BJ (cell line): ENCODE results near the gene PROSER3. TPM values are rescaled to one million over a fixed set of nuclear protein-coding genes. Genes with fewer than 3 reads are reported as not detected.

Experiments
- CTCF ChIA-PET: fragments of 350-600 bp; formaldehyde crosslinking; extraction: SDS; loops from one replicate; lab custom pipeline; 2021; ENCODE audit warnings: antibody characterized with exemption, inconsistent platforms; lab: Yijun Ruan, JAX
- POLR2A ChIA-PET: fragments of 300-600 bp; sonication (Branson Sonifier 250); formaldehyde crosslinking; extraction: SDS; loops from one replicate; lab custom pipeline; 2021; ENCODE audit warnings: antibody characterized with exemption; lab: Charles Lee
- DNase-seq: peaks from one replicate; pipeline ENCODE4 v3.0.0-alpha.2; 2011; ENCODE audit warnings: low read depth
- H3K27me3 ChIP-seq: 2 replicates; pipeline ENCODE4 v1.6.0; 2011; ENCODE audit warnings: low read length; ENCODE audit not compliant: control insufficient read depth, insufficient read depth
- H3K36me3 ChIP-seq: 2 replicates; pipeline ENCODE4 v1.5.1; 2011; ENCODE audit warnings: low read length; ENCODE audit not compliant: control insufficient read depth, insufficient read depth
- H3K4me3 ChIP-seq: 2 replicates; pipeline ENCODE4 v1.5.1; 2011; ENCODE audit warnings: low read depth, mild to moderate bottlenecking, control low read depth, low read length
- CTCF ChIP-seq: IDR thresholded peaks from 2 replicates; pipeline ENCODE4 v1.5.1; 2011; ENCODE audit warnings: low read depth, mild to moderate bottlenecking, control low read depth, inconsistent platforms, low read length, moderate library complexity; ENCODE audit not compliant: insufficient read depth
- polyA plus RNA-seq: library from polyadenylated mRNA; depleted of rRNA; stranded (reverse); fragments of >200 nt; gene quantifications from 2 replicates; pipeline ENCODE4 v1.2.3, GENCODE V29; 2011

PROSER3 gene
- polyA plus RNA-seq, 1 experiment = 9.4 TPM

DNA sequence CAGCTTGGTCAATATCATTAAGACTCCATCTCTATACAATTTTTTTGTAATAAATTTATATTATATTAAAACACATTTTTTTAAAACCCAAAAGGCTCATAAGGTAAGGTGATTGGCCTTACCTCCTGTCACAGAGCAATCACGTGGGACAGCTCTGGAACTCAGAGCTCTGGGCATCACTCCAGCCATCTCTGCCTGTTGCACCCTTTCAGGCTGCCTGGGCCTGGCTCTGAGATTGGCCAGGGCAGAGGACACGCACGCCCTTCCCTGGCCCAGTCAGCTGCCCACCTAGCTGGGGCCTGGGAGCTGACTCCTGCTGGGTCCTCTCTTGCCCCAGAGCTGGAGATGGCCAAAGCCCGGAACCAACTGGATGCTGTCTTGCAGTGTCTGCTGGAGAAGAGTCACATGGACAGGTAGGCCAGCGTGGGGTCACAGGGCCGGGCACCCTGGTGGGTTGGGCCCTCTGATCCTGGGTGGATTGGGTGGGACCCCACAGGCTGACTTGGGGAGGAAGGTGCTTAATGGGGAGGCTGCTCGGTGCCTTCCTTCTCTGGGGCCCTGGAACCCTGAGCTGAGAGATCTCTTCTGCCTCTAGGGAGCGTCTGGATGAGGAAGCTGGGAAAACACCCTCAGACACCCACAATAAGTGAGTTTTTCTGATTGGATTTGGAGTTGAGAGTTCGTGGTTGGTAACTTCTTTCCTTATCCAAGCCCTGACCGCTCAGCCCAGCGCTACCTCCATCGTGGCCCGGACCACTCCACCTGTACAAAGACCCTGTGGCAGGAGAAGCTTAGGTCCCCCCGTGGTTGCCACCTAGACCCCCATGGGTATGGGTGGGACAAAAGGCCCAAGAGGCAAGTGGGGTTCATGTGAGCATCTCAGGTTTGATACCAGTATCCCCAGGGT is 5.9 kb upstream of the PROSER3 start:
- ChIA-PET POLR2A (no interaction called here), CTCF (interaction anchor here (1.0 kb wide), 1 partner anchor 17 kb away, joined by 3 read pairs; no protein-coding TSS in a partner anchor)
- no peak for DNase-seq
- Histone ChIP-seq H3K4me3 (no peak overlapping the region), H3K36me3 (peaks cover 12% of the 10 kb centered on the region), H3K27me3 (no peaks in the 10 kb centered on the region)
- no peak for TF ChIP-seq CTCF

- no peaks in the 10 kb centered on the region for H3K27me3 ChIP-seq
- TF ChIP-seq CTCF = no peak
- no peak for DNase-seq
- H3K36me3 ChIP-seq = peaks cover 12% of the 10 kb centered on the region
- POLR2A ChIA-PET = no interaction called here
- CTCF ChIA-PET = no interaction called here
- no peak overlapping the region for H3K4me3 ChIP-seq
These were observed 5.1 kb upstream of the PROSER3 start for GRCh38 chr19:35752746-35753350.

GRCh38 chr19:35753634-35754369 is 4.2 kb upstream of the PROSER3 start:
- no peak for DNase-seq
- Histone ChIP-seq H3K36me3 (peaks cover 12% of the 10 kb centered on the region), H3K4me3 (no peak overlapping the region), H3K27me3 (no peaks in the 10 kb centered on the region)
- ChIA-PET POLR2A (no interaction called here), CTCF (interaction anchor here (0.7 kb wide), 1 partner anchor 197 kb away, joined by 3 read pairs; no protein-coding TSS in a partner anchor)
- no peak for TF ChIP-seq CTCF

DNA sequence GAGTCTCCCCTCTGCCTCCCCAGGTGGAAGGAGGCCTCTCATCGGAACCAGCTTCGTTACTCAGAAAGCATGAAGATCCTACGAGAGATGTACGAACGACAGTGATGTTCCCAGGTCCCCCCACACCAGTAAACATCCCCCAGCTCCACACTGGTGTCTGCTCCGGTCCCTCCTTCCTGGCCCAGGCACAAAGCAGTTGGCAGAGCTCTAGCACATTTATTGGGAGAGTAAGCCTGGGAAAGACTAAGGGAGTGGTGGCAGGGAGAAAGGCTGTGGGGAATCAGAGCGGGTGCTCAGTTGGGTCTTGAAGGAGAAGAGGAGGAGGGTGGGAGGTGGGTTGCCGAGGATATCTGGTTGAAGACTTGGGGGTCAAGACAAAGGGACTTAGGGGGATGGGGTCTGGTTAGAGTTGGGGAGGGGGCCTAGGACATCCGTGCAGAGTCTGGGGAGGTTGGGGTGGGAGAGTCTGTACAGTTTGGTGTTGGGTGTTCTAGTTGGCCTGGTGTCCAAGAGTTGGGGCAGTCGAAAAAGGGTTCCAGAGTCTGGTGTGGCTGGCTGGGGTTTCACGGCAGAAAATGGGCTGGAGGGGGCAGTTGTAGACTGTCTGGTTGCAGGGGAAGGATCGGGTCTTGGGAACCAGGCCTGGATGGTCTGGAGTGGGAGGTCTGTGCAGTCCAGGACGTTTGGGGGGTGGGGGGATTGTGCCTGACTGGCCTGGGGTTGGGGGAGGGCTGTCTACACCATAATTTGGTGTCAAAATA is 3.4 kb upstream of the PROSER3 start:
- ChIA-PET POLR2A (no interaction called here), CTCF (interaction anchor here (0.7 kb wide), 1 partner anchor 196 kb away, joined by 3 read pairs; no protein-coding TSS in a partner anchor)
- TF ChIP-seq CTCF = no peak
- Histone ChIP-seq H3K27me3 (no peaks in the 10 kb centered on the region), H3K36me3 (peaks cover 12% of the 10 kb centered on the region), H3K4me3 (no peak overlapping the region)
- DNase-seq = no peak
